Astrocyte (in vitro differentiated cells and primary cell): ENCODE results near the gene OAS3.

Source experiments
- CTCF ChIP-seq: IDR thresholded peaks from 2 replicates; pipeline ENCODE4 v1.5.1; 2011; ENCODE audit warnings: low read depth, mild to moderate bottlenecking, inconsistent platforms, low read length, moderate library complexity; ENCODE audit not compliant: insufficient read depth
- EZH2 ChIP-seq: IDR thresholded peaks from 2 replicates; pipeline ENCODE4 v1.6.1; 2012; ENCODE audit warnings: mild to moderate bottlenecking, low read length, inconsistent platforms; ENCODE audit not compliant: insufficient read depth

- TF ChIP-seq CTCF (no peak), EZH2 (no peak)
Observed at GRCh38 chr12:112961536-112961935, 23.3 kb downstream of the OAS3 start.
